CMK (cell line): Measurements from ENCODE around the gene UTP14C.
"Not testable (repeated sequence)": the region's sequence is repeated elsewhere in the genome, so short reads cannot be mapped to it uniquely, and the experiment has no call there.

Experiments used
- DNase-seq: peaks from one replicate; pipeline ENCODE4 v3.0.0-alpha.2; 2010; ENCODE audit warnings: low read depth

UTP14C gene

DNA sequence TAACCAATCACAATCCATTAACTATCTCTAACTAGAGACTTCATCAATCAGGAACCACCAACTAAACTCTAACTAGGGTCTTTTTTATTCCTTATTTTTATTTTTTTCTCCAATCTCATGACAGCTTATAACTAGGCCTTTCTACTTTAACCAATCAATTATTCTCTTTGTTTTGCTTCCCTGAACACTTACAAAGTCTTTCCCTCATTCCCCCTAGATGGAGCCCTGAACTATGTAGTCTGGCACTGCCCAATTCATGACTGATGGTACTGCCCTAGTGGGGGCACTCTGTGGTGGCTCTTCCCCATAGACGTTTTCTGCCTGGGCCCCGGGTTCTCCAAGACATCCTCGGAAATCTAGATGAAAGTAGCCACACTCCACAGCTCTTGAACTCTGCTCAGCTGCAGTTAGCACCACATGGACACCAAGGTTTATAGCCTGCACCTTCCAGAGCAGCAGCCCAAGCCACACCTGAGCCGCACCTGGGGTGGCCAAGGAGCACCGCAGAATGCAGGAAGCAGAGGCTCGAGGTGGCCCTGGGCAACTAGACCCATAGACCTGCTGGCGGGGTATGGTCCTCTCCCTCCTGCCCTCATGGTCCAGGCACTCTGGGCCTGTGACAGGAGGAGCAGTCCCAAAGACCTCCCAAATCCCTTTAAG, 19.9 kb upstream of the UTP14C start:
- no peak for DNase-seq

GRCh38 chr13:52005841-52006522, 18.5 kb upstream of the UTP14C start:
- no peak for DNase-seq

DNA sequence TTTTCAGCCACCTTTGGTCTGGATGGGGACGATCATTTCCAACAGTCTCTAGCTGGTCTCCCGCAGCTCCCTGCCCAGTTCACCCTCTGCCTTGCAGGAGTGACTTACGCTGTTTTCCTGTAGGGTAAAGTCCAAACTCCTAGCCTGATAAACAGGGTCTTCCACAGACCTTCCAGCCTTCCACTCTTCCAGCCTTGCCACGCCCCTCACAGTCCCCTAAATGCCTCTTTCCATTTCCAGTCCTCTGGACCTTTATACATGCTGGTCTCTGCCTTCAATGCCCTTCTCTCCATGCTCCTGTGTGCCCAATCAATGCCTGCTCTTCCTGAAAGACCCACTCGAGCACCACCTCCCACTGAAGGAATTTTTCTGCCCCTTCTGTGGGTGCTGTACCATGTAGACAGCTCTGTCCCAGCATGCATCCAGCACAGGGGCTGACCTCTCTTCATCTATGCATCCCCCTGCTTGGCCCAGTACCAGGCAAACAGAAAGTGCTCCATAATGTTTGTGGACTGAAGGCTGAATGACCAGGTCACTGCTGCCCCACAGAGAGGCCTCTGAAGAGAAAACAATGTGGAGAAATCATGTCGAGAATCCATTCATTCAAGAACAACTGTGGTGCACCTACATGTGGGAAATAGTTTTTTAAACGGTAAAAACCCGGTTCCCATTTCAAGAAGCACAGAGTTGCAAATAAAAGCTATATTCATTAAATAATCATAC, 17.8 kb upstream of the UTP14C start:
- no peak for DNase-seq

GRCh38 chr13:52009946-52010345, 14.5 kb upstream of the UTP14C start:
- no peak for DNase-seq

- DNase-seq = no peak
Measured at GRCh38 chr13:52010890-52011631, 13.4 kb upstream of the UTP14C start, which contains the start of gene ATP7B. Gene ATP7B (minus strand): TSS chr13:52011450. CDS start chr13:52011337, 113 bp downstream.

DNA sequence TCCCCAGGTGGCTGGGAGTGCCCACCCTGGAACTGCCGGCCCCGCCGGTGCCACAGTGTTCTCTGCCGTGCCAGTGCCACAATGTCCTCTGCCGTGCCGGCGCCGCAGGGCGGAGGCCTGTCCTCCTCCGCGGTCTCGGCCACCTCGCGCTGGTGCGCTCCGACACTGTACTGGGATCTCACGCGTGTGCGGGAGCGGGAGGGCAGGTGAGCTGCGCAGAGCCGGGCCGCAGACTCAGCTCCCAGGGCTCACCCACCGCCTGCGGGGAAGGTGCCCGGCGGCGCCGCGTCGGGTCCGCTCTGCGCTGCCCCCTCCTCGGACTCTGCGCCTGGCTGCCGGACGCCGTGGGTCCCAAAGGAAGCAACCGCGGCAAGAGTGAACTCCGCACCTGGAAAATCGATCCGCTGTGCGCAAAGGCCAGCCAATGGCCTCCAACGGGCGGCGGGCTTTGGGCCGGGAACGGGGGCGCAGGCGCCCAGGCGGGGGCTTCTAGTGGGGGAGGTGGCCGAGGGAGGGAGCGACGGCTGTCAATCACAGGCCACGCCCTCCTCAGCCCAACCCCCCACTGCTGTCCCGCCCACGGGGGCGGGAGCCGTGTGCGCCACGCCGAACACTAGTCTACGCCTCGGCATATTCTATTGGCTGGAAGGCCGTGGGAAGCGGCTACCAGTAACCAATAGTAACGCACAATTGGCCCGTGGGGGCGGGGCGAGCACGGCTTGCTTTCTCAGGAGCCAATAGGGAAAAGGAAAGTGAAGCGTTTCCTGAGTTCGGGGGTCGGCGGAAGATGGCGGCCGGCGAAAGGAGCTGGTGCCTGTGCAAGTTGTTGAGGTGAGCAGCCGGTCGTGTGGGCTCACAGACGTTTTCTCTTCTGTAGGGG, 12.6 kb upstream of the UTP14C start, which contains the start of gene ALG11:
ALG11 (plus strand) TSS at position 767 of the 880 bp plus-strand sequence; CDS start at position 788, 21 bp downstream.
- DNase-seq = peak; percentile 98

GRCh38 chr13:52012512-52012836, 12.0 kb upstream of the UTP14C start:
- no peak for DNase-seq

DNA sequence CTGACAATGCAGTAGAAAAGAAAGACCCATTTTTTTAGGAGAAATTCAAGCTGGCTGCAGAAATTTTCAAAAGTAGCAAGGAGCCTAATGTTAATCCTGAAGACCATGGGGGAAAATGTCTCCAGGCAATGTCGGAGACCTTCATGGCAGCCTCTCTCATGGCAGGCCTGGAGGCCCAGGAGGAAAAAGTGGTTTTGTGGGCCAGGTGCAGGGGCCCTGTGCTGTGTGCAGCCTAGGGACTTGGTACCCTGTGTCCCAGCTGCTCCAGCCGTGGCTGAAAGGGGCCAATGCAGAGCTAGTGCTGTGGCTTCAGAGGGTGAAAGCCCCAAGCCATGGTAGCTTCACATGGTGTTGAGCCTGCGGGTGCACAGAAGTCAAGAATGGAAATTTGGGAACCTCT, 8.2 kb upstream of the UTP14C start:
- no peak for DNase-seq

- no peak for DNase-seq
Measured at GRCh38 chr13:52020191-52020590, 4.3 kb upstream of the UTP14C start.

DNA sequence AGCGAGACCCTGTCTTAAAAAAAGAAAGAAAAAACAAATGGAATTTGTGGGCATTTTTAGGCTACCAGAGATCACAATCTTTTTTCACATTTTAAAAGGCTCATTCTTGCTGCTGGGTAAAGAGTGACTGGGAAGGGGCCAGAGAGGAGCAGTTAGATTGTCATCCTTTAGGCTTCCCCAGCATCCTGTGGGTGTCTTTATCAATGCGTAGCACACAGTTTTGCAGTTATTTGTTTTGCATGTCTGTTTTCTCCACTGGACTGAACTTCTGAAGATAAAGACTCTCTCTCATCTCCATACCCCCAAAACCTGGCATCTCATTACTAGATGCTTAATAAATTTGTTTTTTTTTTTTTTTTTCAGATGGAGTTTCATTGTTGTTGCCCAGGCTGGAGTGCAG, 2.1 kb upstream of the UTP14C start:
- peak; percentile 81 for DNase-seq

- no peak for DNase-seq
Measured at GRCh38 chr13:52025475-52026245, 1.2 kb downstream of the UTP14C start.

DNA sequence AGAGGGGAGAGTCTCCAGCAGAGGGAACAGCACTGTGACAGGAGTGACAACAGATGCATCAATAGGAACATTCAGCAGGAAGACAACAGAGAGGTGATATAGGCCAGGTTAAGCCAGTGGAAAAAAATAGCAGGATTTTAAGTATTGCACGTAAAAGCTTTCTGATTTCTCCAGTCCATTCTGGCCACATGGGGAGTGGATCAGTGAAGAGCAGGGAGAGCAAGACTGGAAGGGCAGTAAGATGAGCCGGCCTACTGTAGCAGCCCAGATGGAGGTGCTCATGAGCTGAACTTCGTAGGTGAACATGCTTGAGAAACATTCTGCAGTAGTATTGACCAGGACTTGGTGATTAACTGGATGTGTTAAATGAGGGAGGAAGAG, 1.7 kb downstream of the UTP14C start:
- no peak for DNase-seq

DNA sequence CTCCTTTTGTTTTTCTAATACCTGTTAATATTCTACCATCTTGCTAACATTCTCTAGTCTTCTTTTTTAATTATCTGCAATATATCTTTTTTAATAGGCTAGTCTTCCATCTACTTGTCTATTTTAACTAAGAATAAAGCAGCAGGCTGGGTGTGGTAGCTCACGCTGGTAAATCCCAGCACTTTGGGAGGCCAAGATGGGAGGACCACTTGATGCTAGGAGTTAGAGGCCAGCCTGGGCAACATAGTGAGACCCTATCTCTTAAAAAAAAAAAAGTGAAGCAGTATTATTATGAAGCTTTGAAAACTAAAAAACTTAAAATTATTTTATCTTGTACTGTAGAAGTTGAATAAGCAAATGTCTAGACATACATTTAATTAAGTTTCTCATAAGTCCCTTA, 3.3 kb downstream of the UTP14C start:
- DNase-seq = no peak

GRCh38 chr13:52029569-52029968, 5.1 kb downstream of the UTP14C start:
- DNase-seq = no peak

GRCh38 chr13:52030401-52030800, 5.9 kb downstream of the UTP14C start:
- not testable (repeated sequence) for DNase-seq

GRCh38 chr13:52033039-52033438, 8.5 kb downstream of the UTP14C start:
- no peak for DNase-seq

- no peak for DNase-seq
Measured at GRCh38 chr13:52034616-52035226, 10.2 kb downstream of the UTP14C start.

DNA sequence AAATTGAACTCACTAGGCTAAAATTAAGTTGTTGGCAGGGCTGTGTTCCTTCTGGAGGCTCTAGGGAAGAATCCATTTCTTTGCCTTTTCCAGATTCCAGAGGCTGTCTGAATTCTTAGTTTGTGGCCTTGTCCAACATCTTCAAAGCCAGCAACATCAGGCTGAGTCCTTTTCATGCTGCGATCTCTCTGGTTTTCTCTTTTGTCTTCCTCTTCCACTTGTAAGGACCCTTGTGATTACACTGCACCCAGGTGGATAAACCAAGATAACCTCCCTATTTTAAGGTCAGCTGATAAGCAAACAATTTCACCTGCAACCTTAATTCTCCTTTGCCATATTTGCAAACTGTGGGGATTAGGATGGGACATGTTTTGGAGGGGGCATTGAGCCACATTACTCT, 11.5 kb downstream of the UTP14C start:
- no peak for DNase-seq

GRCh38 chr13:52043675-52044074, 19.2 kb downstream of the UTP14C start:
- no peak for DNase-seq

GRCh38 chr13:52047463-52047862, 23.0 kb downstream of the UTP14C start:
- no peak for DNase-seq
